HepG2 (cell line): Measurements from ENCODE around the gene HMCN2. TPM values are rescaled to one million over a fixed set of nuclear protein-coding genes. Genes with fewer than 3 reads are reported as not detected.

Experiments used
- DRAP1 ChIP-seq: IDR thresholded peaks from 2 replicates; pipeline ENCODE4 v1.6.1; 2016; ENCODE audit warnings: missing genetic modification reagents, missing compliant biosample characterization
- ESRRA ChIP-seq: sonication (generic); formaldehyde crosslinking; IDR thresholded peaks from 2 replicates; pipeline ENCODE4 v1.5.1; 2020; ENCODE audit warnings: mild to moderate bottlenecking, low read depth, missing genetic modification reagents
- FOXC1 ChIP-seq: sonication (generic); formaldehyde crosslinking; IDR thresholded peaks from 2 replicates; pipeline ENCODE4 v1.8.0; 2022; ENCODE audit warnings: mild to moderate bottlenecking, missing genetic modification reagents, borderline replicate concordance
- HNRNPL ChIP-seq: fragments of 200-400 bp; formaldehyde crosslinking; IDR thresholded peaks from 2 replicates; pipeline ENCODE4 v1.6.1; 2017; ENCODE audit warnings: mild to moderate bottlenecking, low read depth, low read length
- IKZF4 ChIP-seq: sonication (generic); formaldehyde crosslinking; IDR thresholded peaks from 2 replicates; pipeline ENCODE4 v1.5.1; 2020; ENCODE audit warnings: borderline replicate concordance, mild to moderate bottlenecking, low read depth, missing genetic modification reagents; ENCODE audit errors: not compliant biosample characterization
- JARID2 ChIP-seq: sonication (generic); formaldehyde crosslinking; IDR thresholded peaks from 2 replicates; pipeline ENCODE4 v1.8.1; 2023; ENCODE audit warnings: missing genetic modification reagents, inconsistent platforms; ENCODE audit not compliant: insufficient replicate concordance
- KDM3A ChIP-seq: IDR thresholded peaks from 2 replicates; pipeline ENCODE4 v1.6.1; 2018; ENCODE audit warnings: low read depth, missing compliant biosample characterization
- KDM5B ChIP-seq: sonication (generic); formaldehyde crosslinking; IDR thresholded peaks from 2 replicates; pipeline ENCODE4 v1.4.0; 2020; ENCODE audit warnings: missing genetic modification reagents, mild to moderate bottlenecking, borderline replicate concordance
- MAFK ChIP-seq, 2 experiments: IDR thresholded peaks in 1 of 2; conservative IDR thresholded peaks in 1 of 2; 2 replicates each; pipeline ENCODE4 v1.6.1; 2011; ENCODE audit warnings: improper control_type of control experiment in 2 of 2, low read length in 2 of 2
- MEIS2 ChIP-seq: sonication (generic); formaldehyde crosslinking; IDR thresholded peaks from 2 replicates; pipeline ENCODE4 v1.9.0; 2021; ENCODE audit warnings: mild to moderate bottlenecking, missing genetic modification reagents
- MYC ChIP-seq: sonication (generic); formaldehyde crosslinking; IDR thresholded peaks from 2 replicates; pipeline ENCODE4 v1.9.0; 2021; ENCODE audit warnings: missing genetic modification reagents, borderline replicate concordance
- NR2F1 ChIP-seq, 2 experiments: fragments of 450-650 bp in 1 of 2; formaldehyde crosslinking in 1 of 2; IDR thresholded peaks; 2 replicates each; pipeline versions ENCODE4 v1.5.0 to v1.6.1; 2016 to 2020; ENCODE audit warnings: mild to moderate bottlenecking in 1 of 2, missing compliant biosample characterization in 1 of 2, missing genetic modification reagents in 1 of 2, moderate library complexity in 1 of 2
- ONECUT2 ChIP-seq: sonication (generic); formaldehyde crosslinking; IDR thresholded peaks from 2 replicates; pipeline ENCODE4 v1.4.0; 2020; ENCODE audit warnings: missing genetic modification reagents
- SAFB2 ChIP-seq: sonication (generic); formaldehyde crosslinking; IDR thresholded peaks from 2 replicates; pipeline ENCODE4 v1.5.1; 2020; ENCODE audit warnings: missing genetic modification reagents, low read depth, mild to moderate bottlenecking, borderline replicate concordance
- SALL1 ChIP-seq: sonication (generic); formaldehyde crosslinking; IDR thresholded peaks from 2 replicates; pipeline ENCODE4 v1.8.0; 2022; ENCODE audit warnings: mild to moderate bottlenecking, missing genetic modification reagents
- TAF1 ChIP-seq: sonication (generic); formaldehyde crosslinking; IDR thresholded peaks from 2 replicates; pipeline ENCODE4 v1.4.0; 2020; ENCODE audit warnings: missing genetic modification reagents
- THYN1 ChIP-seq: sonication (generic); formaldehyde crosslinking; IDR thresholded peaks from 2 replicates; pipeline ENCODE4 v1.8.1; 2023; ENCODE audit warnings: low read depth, mild to moderate bottlenecking, moderate library complexity, missing genetic modification reagents, borderline replicate concordance
- ZFP62 ChIP-seq: sonication (generic); formaldehyde crosslinking; IDR thresholded peaks from 2 replicates; pipeline ENCODE4 v1.4.0; 2020; ENCODE audit warnings: missing genetic modification reagents
- ZFP82 ChIP-seq: sonication (generic); formaldehyde crosslinking; IDR thresholded peaks from 2 replicates; pipeline ENCODE4 v1.5.1; 2020; ENCODE audit warnings: mild to moderate bottlenecking, missing genetic modification reagents, borderline replicate concordance
- ZKSCAN8 ChIP-seq: IDR thresholded peaks from 2 replicates; pipeline ENCODE4 v1.6.1; 2016; ENCODE audit warnings: borderline replicate concordance, missing genetic modification reagents, missing compliant biosample characterization
- ZNF574 ChIP-seq: sonication (generic); formaldehyde crosslinking; IDR thresholded peaks from 2 replicates; pipeline ENCODE4 v1.4.0; 2020; ENCODE audit warnings: missing genetic modification reagents
- ZNF687 ChIP-seq: sonication (generic); formaldehyde crosslinking; IDR thresholded peaks from 2 replicates; pipeline ENCODE4 v1.5.1; 2020; ENCODE audit warnings: mild to moderate bottlenecking, missing genetic modification reagents, moderate library complexity
- ZNF816 ChIP-seq: sonication (generic); formaldehyde crosslinking; IDR thresholded peaks from 2 replicates; pipeline ENCODE4 v1.8.0; 2022; ENCODE audit warnings: missing genetic modification reagents, mild to moderate bottlenecking, borderline replicate concordance
- polyA plus RNA-seq, 8 experiments: library from polyadenylated mRNA; depleted of rRNA in 3 of 8; stranded (reverse) in 7 of 8; unstranded in 1 of 8; fragments of >200 nt; fragmentation: Illumina TruSeq in 4 of 8; extraction: Trizol in 4 of 8; gene quantifications; 2 replicates each; pipeline versions ENCODE4 v1.2.1 to v1.2.3, GENCODE V29; 2011 to 2016; ENCODE audit warnings: low read depth in 4 of 8, missing spikeins in 1 of 8, mixed read lengths in 1 of 8; ENCODE audit not compliant: insufficient read depth in 1 of 8
- total RNA-seq, 5 experiments: library from RNA; depleted of rRNA; stranded (reverse); fragments of >200 nt; fragmentation: Illumina TruSeq; extraction: Trizol; gene quantifications; 2 replicates each; pipeline ENCODE4 v1.2.3, GENCODE V29; 2016; ENCODE audit warnings: low read depth in 1 of 5

The HMCN2 gene
- total and polyA plus RNA-seq, 2 of the 13 experiments (the other 11 are each of a cell fraction or from before 2014, with no cell fraction given): 0.09 TPM; not detected in 1

GRCh38 chr9:130444565-130445221 is 179.1 kb downstream of the HMCN2 start, which contains the start of gene ASS1 (continued):
- TF ChIP-seq ZNF687 (CRISPR knock-in tag) (peak; percentile 63; the same call in 1 of the 2 replicates), NR2F1 (CRISPR knock-in tag; IDR thresholded peaks at IDR 0.05) (no peak), THYN1 (CRISPR knock-in tag) (no peak), ZKSCAN8 (no peak), JARID2 (CRISPR knock-in tag) (no peak), ONECUT2 (CRISPR knock-in tag) (no peak), ZNF816 (no peak), TAF1 (CRISPR knock-in tag) (peak; percentile 38; the same call in 1 of the 2 replicates), SALL1 (CRISPR knock-in tag) (peak; percentile 38), SAFB2 (CRISPR knock-in tag) (no peak), IKZF4 (CRISPR knock-in tag) (no peak), MAFK (conservative IDR thresholded peaks at IDR 0.05 in 1 of 2, IDR thresholded peaks at IDR 0.05 in 1 of 2; ENCODE audit: low read length in 2 of 2) (no peak), DRAP1 (peak; percentile 47; the same call in 1 of the 2 replicates), KDM3A (CRISPR knock-in tag) (0 out of 2 replicates have a peak, but pooled peaks have one; percentile 22), KDM5B (no peak), HNRNPL (peak; percentile 87), MYC (peak; percentile 30; the same call in 1 of the 2 replicates), MEIS2 (CRISPR knock-in tag) (no peak), ZFP62 (no peak), ESRRA (CRISPR knock-in tag) (no peak), ZFP82 (no peak), FOXC1 (no peak; the same call in 1 of the 2 replicates), ZNF574 (CRISPR knock-in tag) (no peak)
